GM18870 (cell line): Measurements from ENCODE around the gene FAM227B.
A peak's percentile ranks its signal among the peaks of the same experiment; 100 is the strongest.
"Not testable (repeated sequence)": the region's sequence is repeated elsewhere in the genome, so short reads cannot be mapped to it uniquely, and the experiment has no call there.

Experiments
- ATAC-seq: cut with Tn5 transposase; IDR thresholded peaks from one replicate; pipeline ENCODE4 v1.9.1; 2021; ENCODE audit warnings: moderate library complexity; ENCODE audit not compliant: unreplicated experiment

The FAM227B gene

GRCh38 chr15:49612240-49612639, 8.4 kb downstream of the FAM227B start:
- ATAC-seq: not testable (repeated sequence)

DNA sequence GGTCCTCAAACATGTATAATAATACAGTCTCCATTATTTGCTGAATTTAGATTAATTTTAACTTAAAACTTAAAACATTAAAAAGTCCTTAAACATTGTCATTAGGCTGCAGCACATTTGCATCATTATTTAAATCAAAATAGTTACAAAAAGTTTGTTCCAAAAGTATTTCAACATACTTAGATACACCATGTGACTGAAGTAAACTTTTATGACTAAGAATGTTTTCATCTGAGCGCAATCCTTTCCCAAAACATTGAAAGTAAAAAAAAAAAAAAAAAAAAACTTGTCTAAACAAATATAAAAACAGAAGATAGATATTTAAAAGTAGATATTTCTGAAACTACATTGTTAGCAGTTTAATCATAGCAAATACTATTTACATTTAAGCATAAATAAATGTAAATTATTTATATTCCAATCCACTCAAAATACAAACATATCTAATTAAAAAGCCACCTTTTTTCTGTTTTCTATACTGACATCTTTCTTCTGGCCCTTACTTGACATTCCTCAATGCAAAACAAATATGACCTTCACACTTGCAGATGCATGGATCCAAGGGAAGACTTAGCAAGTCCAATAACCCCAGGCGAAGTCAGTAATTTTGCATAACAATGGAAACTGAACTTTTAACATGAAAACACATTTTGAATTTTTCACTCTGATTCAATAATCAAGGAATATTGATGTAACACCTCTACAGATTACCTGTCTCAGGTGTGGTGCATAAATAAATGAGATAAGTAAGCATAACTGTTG, 10.3 kb downstream of the FAM227B start:
- no peak for ATAC-seq

- no peak for ATAC-seq
Measured at GRCh38 chr15:49606594-49606993, 14.0 kb downstream of the FAM227B start.

- ATAC-seq: no peak
Measured at GRCh38 chr15:49605588-49605987, 15.0 kb downstream of the FAM227B start.

DNA sequence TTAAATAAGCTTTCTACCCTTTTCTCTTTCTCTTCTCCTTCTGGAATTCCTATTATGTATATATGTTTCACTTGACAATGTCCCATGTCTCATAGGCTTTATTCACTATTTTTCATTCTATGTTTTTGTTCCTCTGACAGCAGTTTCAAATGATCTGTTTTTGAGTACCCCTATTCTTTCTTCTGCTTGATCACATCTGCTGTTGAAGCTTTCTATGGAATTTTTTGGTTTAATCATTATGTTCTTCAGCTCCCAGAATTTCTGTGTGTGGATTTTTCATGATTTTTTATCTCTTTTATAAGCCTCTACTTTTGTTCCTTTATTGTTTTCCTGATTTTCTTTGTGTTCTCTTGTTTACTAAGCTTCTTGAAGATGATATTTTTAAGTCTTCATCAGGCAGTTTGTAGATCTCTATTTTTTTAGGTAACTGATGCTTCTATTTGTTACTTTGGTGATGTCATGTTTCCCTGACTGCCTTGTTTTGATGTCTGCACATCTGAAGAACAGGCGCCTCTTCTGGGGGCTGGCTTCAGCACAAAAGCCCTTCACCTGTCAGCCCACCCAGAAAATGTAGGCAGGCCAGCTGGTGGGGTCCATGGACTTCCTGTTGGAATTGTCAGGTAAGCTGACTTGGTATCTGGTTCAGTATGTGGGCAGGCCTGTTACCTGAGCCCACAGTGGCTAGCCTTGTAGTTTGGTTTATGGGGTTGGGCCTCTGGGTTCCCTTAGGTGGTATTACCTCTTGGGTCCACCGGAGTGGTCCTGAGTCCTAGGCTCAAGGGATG, 15.8 kb downstream of the FAM227B start:
- no peak for ATAC-seq

DNA sequence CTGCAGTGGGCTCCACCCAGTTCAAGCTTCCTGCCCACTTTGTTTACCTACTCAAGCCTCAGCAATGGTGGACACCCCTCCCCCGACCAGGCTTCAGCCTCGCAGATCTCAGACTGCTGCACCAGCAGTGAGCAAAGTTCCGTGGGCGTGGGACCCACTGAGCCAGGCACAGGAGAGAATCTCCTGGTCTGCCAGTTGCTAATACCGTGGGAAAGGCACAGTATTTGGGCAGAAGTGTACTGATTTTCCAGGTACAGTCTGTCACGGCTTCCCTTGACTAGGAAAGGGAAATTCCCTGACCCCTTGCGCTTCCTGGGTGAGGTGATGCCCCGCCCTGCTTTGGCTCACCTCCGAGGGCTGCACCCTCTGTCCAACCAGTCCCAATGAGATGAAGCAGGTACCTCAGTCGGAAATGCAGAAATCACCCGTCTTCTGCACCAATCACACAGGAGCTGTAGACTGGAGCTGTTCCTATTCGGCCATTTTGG, 27.7 kb downstream of the FAM227B start:
- not testable (repeated sequence) for ATAC-seq

- ATAC-seq: peak; percentile 91
Measured at GRCh38 chr15:49589030-49589429, 31.6 kb downstream of the FAM227B start.

GRCh38 chr15:49573421-49573820, 47.2 kb downstream of the FAM227B start:
- no peak for ATAC-seq

DNA sequence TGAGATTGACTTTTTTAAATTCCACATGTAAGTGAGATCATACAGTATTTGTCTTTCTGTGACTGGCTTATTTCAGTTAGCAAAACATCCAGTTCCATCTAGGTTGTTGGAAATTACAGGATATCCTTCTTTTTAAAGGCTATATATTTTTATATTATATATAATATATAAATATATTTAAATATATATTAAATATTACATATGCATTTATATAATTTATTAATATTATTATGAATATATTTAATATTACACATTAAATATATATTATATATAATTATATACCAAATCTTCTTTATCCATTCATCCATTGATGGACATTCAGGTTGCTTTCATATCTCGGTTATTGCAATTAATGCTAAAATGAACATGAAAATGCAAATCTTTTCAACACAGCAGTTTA, 49.9 kb downstream of the FAM227B start:
- no peak for ATAC-seq

DNA sequence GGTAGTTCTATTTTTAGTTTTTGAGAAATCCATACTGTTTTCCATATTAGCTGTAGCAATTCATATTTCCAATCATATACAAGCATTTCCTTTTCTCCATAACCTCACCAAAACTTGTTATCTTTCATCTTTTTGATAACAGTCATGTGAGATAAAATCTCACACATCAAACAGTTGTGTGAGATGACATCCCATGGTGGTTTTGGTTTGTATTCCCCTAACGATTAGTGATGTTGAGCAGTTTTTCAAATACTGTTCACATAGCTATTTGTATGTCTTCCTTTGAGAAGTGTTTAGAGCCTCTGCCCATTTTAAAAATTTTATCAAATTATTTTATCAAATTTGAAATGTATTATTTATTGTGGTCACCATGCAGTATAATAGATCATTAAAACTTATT, 50.4 kb downstream of the FAM227B start:
- ATAC-seq: no peak

DNA sequence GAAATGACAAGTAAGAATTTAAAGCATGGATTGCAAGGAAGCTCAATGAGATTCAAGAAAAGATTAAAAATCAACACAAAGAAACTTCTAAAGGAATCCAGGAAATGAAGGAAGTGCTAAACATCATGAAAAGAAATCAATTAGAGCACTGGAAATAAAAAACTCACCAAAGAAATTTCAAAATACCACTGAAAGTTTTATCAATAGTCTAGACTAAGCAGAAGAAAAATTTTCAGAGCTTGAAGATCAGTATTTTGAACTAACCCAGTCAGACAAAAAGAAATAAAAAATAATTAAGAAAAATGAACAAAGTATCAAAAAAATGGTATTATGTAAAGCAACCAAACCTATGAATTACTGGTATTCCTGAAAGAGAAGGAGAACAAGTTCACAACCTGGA, 60.6 kb downstream of the FAM227B start:
- no peak for ATAC-seq

DNA sequence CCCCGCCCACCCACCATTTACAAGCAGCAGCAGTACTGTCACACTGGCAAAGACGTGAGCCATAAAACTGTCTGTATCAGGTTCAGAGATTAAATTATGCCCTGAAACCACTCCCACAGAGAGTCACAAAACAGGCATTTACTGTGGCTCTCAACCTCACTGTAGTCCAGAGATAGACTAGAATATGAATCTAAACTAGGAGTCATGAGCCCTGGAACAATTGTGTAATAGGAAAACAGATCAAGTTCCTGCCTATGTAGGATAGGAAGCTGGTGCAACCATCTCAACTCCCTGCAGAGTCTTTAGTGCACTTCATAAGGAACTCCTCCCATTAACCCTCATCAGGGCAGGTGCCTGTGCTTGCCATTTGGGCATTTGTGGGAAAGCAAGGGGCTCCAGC, 61.7 kb downstream of the FAM227B start:
- ATAC-seq: no peak

DNA sequence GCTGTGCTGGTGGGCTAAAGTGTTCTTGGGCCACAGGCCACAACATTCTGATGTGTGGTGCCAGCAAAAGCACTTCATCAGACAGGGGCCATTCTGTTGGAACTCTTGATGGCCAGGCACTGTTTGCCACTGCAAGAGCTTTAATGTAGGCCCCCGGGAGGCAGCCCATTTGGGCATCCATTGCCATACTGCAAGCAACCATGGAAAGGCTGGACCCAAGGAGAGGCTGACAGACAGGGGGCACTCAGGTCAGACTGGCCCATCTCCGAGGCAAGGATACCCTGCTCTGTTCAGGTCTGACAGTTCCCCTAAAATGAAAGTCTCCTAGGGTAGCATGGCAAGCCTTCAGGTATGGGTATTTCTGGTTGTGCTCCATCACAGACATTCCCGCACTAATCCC, 64.2 kb downstream of the FAM227B start:
- ATAC-seq: no peak

GRCh38 chr15:49550342-49550741, 70.3 kb downstream of the FAM227B start:
- ATAC-seq: not testable (repeated sequence)

DNA sequence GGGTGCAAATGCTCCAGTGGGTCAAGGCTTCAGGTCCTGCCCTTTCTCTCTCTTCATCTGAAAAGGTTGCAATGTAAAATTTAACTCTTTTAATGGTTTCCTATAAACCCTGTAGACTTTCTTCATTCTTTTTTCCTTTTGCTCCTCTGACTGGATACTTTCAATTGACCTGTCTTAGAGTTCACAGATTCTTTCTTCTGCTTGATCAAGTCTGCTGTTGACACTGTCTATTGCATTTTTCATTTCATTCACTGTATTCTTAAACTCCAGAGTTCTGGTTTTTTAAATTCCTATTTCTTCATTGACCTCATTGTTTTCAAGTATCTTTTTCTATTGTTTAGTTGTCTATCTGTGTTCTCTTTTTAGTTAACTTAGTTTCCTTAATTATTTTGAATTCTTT, 82.1 kb downstream of the FAM227B start:
- no peak for ATAC-seq

GRCh38 chr15:49530092-49530491, 90.5 kb downstream of the FAM227B start:
- ATAC-seq: no peak

- ATAC-seq: no peak
Measured at GRCh38 chr15:49528289-49528688, 92.3 kb downstream of the FAM227B start.

DNA sequence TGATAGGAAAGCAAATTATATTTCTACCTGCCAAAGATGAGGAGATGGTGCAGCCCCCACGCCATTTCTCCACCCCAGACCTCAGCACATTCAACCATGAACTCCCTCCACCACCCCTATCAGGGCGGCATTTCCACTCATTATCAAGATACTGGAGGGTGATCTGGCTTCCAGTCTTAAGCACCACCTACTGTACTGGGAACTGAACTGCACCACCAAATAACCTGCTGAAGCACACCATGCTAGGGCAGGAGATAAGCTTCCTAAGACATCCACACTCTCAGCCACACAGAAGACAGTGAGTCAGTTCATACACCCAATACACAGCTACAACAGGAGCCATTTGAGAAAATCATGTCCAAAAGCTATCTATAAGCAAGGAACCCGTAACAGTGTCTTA, 98.8 kb downstream of the FAM227B start:
- ATAC-seq: no peak

- not testable (repeated sequence) for ATAC-seq
Measured at GRCh38 chr15:49512739-49513138, 107.9 kb downstream of the FAM227B start.

DNA sequence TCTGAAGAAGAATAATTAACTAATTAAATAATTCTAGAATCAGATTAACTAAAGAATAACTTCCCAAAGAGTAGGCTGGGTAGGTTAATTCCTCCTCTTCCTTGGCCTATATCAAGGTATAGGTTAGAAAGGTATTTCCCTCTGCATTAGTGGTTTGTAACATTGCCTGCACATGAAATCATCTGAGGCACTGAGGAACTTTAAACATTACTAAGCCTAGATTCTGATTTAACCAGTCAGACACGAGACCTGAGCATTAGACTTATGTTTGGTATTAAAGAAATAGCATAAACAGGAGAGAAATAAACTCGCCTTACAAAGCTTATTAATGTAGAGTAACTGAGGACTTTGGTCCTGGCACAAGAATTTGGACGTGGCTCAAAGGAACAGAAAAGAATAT, 113.4 kb downstream of the FAM227B start:
- no peak for ATAC-seq

DNA sequence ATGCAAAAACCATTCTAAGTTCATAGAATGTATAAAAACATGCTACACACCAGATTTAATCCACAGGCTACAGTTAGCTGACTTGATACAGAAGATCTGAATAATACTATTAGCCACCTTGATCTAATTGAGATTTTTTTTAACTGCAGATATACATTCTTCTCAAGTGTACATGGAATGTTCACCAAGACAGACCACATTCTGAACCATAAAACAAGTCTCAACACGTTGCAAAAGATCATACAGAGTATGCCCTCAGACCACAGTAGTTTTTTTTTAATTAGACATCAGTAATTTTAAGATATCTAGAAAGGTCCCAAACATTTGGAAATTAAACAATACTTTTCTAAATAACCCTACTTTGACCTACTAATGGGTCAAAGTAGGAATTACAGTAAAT, 114.3 kb downstream of the FAM227B start:
- ATAC-seq: no peak

DNA sequence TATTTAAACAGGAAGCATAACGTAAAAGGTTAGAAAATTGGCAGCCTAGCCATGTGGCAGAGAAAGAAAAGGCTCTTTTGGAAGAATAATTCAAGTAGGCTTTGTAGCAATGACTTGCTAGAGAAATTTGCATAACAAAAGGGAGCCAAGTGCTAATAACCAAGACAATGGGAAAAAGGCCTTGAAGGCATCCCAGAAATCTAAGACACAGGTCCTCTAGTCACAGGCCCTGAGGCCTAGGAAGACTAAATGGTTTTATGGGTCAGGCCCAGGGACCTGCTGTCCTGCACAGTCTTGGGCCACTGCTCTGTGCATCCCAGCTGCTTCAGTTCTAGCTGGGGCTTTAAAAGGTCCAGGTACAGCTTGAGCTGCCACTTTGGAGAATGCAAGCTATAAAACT, 119.0 kb downstream of the FAM227B start:
- ATAC-seq: no peak
